NCI-H748 (cell line): Measurements from ENCODE around the gene POR.

Source experiments
- DNase-seq: peaks from one replicate; lab custom pipeline; 2025; ENCODE audit not compliant: unreplicated experiment; lab: John Stamatoyannopoulos, UW

POR gene

GRCh38 chr7:75950111-75950681 is 35.2 kb downstream of the POR start:
- no peak for DNase-seq

DNA sequence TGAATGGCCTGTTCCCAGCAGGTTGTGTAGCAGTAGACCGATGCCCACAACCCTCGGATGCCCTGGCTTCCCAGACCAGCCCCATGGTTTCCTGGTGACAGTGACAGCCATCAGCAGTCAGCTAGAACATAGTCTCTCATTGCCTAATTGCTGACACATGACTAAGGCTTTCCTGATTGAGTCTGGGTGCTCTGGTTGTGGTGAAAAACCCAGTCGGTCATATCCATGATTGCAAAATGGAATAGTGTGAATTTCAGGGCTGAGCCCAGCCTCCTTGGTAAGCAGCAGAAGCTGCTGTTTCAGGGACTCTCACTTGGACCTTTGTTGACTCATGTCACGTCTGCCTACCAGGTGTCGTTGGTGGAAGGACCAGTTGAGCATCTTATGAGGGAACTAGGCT is 36.6 kb downstream of the POR start:
- DNase-seq, result no peak

- no peak for DNase-seq
Measured at GRCh38 chr7:75953431-75953830, 38.5 kb downstream of the POR start.

- no peak for DNase-seq
Measured at GRCh38 chr7:75953931-75954330, 39.0 kb downstream of the POR start.

DNA sequence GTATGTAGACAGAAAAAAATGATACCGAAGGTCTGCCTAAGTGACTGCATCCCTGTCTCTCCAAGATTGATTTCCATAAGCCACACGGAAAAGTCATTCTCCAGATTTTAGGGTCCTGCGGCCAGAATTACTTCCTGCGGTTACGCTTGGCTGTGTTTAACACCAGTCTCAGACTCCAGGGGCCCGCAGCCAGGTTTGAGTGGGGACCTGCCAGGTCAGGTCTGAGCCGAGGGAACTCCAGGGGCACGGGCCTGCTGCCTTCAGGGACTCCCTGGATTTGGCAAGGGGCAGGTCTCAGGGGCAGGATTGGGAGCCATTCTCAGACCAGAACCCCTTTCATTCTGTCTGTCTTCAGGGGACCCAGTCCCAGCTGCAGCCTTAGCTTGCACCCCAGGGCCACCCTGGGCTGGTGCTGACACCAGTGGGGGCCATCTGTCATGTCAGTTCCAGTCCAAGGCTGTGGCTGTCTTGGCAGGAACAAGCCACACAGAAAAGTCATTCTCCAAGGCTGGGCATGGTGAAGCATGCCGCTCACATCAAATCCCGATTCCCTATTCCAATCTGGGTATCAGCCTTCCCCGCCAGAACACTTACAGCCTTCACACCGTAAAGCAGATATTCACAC is 40.5 kb downstream of the POR start:
- no peak for DNase-seq

GRCh38 chr7:75957021-75957736 is 42.2 kb downstream of the POR start:
- DNase-seq, result no peak

GRCh38 chr7:75958802-75959543 is 44.0 kb downstream of the POR start:
- DNase-seq, result no peak

DNA sequence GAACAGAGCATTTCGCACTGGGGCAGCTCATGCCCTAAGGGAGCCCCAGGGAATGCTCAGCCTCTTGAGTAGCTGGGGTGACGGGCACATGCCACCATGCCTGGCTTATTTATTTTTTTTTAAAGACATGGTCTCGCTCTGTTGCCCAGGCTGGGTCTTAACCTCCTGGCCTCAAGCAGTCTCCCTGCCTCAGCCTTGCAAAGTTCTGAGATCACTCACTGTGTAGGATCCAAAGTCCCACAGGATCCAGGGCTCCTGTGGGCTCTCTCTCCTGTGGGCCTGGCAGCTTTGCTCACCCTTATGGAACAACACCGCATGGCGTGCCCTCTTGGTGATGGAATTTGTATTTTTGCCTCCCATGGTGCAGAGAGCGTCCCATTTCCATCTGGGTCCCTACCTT is 45.4 kb downstream of the POR start:
- DNase-seq, result no peak

DNA sequence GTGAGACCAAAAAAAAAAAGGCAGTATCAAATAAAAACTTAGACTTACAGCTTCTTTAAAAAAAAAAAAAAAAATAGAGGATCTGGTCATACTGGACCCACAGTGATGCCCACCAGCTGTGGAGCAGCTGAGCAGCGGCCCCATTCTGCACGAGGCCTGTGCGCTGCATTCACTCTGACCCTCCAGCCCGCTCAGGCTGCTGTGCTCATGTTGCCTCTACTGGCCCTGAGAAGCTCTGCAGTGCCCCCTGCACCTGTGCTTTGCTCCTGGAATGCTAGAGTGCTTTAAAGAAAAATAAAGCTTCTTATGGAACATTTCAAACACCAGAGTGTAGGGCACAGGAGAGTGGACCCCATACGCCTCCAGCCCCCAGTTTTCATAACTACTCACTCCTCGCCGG is 46.3 kb downstream of the POR start:
- no peak for DNase-seq

DNA sequence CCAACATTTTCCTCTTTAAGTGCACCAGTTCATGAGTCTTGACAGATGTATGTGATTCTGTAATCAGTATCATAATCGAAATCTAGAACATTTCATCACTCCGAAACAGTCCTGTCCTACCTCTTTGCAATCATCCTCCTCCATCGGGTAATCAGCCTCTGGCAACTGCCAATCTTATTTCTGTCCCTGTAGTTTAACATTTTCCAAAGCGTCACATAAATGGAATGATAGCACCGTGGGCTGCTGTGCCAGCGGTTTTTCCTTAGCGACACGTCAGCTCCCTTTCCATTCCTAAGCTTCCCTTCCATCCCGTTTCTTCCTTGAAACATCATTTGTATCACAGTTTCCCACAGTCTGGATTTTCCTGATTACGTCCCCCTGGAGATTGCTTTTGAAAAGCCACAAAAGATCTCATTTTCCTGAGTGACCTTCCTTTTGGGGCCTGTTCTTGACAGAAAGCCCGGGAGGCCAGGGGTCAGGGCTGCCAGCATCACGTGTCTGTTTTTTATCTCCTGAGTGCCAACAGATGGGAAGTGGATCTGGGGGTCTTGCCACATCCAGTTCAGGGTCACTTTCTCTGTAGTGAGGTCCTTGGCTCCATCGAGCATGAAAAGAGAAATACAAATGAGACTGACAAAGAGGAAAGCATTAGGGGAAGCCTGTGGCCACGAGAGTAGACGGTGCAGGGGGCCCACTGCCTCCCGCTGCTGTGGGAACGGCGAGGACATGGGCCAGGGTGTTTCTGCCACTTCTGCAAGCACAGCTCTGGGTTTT is 47.8 kb downstream of the POR start:
- DNase-seq, result no peak

- DNase-seq, result no peak
Measured at GRCh38 chr7:75963381-75963995, 48.5 kb downstream of the POR start.

DNA sequence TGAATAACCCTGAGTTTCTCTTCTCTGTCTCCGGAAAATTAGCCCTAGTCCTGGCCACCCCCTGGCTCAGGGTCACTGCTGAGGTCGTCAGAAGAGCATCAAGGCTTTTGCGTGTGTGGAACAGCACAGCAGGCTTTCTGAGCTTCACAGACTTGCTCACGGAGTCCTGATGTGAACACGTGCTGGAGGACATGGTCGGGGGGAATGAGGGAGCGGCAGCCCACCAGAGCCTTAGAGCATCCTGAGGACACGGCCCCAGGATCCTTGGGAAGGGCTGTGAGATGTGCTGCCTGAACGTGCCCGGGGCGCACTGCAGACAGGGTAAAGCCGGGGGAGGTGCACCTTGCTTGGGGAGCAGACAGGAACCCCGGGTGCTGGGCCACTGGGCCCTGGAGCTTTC is 50.7 kb downstream of the POR start:
- DNase-seq, result no peak

DNA sequence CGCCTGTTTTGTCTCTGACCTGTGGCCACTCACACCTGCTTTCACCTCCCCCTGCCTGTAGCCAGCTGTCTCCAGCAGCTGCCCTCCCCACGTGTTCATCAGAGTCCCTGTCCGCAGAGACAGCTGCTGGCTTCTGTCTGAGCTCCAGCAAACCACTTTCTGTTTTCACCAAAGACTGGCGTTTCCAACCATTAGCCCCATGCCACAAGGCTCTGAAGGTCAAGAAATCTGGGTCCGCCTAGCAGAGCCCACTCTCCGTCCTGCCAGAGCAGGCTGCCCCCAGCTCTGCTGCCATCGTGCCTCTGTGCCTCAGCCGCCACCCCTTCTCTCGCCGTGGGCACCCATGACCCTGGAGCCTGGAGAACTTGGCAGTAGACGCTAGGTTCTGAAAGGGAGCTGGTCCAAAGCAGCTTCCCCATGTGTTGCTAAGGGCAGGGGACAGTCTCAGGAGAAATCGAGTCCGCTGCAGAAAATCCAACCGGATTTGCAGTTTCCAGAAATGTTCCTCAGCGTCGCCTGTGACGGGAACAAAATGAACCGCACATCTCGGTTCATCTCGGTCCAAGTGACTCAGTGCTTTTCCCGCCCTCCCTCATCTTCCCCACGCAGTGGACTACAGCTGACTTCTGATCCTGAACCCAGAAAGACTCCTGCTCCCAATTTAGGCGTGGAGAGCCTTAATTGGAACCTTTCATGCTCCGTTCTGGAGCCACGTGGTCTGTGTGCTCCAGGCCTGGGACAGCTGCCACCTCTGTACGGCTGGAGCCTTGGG is 51.4 kb downstream of the POR start:
- peak; percentile 48 for DNase-seq

- DNase-seq, result no peak
Measured at GRCh38 chr7:75967055-75967454, 52.1 kb downstream of the POR start.

DNA sequence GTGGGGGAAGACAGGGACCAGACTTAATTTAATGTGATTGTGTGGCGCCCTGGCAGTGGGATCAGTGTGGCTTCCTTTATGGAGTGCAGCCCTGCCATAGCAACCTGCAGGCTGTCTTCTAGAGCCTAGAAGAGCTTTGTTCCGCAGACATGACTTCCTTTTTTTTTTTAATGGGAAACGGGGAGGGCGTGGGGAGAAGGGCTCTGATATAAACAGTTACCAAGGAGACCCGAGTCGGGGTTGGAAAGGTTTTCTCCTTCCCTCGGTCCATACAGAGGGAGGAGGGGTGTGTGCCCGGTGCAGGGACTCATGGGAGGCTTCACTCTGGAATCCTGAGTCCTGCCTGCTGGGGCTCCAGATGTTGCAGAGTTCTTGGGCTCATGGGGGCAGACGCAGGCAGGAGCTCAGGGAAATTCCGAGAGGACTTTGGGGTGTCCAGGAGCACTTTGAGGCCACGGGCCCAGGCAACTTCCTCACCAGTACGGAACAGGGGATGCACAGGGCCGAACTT is 52.6 kb downstream of the POR start:
- peak; percentile 39 for DNase-seq

- DNase-seq, result no peak
Measured at GRCh38 chr7:75968012-75968411, 53.1 kb downstream of the POR start.

- DNase-seq, result no peak
Measured at GRCh38 chr7:75968561-75969001, 53.6 kb downstream of the POR start.

GRCh38 chr7:75969182-75969581 is 54.2 kb downstream of the POR start:
- DNase-seq, result no peak

DNA sequence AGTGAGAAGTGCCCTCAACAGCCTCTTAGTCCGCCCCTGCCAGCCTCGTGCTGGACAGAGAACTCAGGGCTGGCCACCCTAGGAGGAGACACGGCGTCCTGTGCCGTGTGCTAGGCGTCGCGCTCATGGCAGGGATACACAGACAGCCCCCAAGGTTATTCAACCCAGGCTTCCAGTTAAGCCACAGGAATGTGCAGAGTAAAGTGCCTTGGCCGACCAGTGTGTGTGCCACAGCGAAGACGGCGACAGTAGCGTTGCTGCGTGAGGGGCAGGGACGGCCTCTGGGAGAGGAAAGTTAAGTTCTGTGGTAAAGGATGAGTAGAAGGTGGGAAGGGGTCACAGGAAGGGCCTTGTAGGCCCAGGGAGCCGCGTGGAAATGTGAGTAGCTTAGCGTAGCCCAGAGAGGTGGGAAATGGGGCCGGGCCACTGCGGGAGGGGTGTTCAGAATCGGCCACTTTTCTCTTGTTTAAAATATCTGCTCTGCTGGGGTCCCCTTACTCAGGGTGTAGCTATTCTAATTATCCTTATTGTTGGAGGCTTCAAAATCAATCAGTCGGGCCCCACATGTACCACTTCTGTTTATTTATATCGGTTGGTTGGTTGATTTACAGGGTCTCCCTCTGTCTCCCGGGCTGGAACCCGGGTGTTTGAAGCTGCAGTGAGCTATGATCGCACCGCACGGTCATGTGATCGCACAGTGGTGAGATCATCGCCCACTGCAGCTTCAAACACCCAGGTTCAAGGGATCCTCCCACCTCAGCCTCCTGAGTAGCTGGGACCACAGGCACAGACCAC is 54.9 kb downstream of the POR start:
- DNase-seq, result no peak
